Measurements from ENCODE around the gene PER1. TPM values are rescaled to one million over a fixed set of nuclear protein-coding genes. Genes with fewer than 3 reads are reported as not detected.

Gene PER1
- total RNA-seq, 2 experiments from 2014 or later, result 35.0 to 38.1 TPM

DNA sequence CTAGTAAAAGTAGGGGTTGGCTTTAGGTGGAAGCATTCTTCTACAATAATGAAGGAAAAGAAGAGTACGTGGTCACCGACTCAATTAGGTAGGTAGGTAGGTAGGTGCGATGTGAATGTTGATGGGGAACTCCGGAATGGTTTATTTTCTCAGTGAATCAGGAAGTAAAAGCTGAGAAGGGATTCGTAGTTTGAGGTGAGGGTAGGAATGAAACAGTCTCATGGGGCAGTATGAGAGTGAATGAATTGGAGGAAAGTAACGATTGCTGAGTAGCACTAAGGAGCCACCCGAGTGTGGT, 13.9 kb downstream of the PER1 start:
- peaks cover 4% of the 10 kb centered on the region for H3K27me3 Mint-ChIP-seq (ENCODE audit: low read depth)
- CTCF ChIA-PET, result interaction anchor here (0.6 to 8.3 kb wide), 25 partner anchors 8 to 162 kb away, joined by 3 to 165 read pairs (median 6); partner anchors contain the start of genes ALOXE3, CTC1, HES7 and PER1
- peaks cover 27% of the 10 kb centered on the region for H3K36me3 Mint-ChIP-seq (ENCODE audit: low read depth)
- H3K27ac Mint-ChIP-seq, result no peak overlapping the region
- POLR2A ChIA-PET, result interaction anchor here (1.1 to 6.2 kb wide), 9 partner anchors 12 to 109 kb away, joined by 3 to 66 read pairs (median 10); partner anchors contain the start of genes CTC1 and PFAS
- H3K4me1 Mint-ChIP-seq (ENCODE audit: low read depth), result peaks cover 5% of the 10 kb centered on the region
- ATAC-seq (no peak), DNase-seq (no peak)
- H3K9me3 Mint-ChIP-seq (ENCODE audit: insufficient read depth), result no peaks in the 10 kb centered on the region
- no peak overlapping the region for H3K4me3 Mint-ChIP-seq

DNA sequence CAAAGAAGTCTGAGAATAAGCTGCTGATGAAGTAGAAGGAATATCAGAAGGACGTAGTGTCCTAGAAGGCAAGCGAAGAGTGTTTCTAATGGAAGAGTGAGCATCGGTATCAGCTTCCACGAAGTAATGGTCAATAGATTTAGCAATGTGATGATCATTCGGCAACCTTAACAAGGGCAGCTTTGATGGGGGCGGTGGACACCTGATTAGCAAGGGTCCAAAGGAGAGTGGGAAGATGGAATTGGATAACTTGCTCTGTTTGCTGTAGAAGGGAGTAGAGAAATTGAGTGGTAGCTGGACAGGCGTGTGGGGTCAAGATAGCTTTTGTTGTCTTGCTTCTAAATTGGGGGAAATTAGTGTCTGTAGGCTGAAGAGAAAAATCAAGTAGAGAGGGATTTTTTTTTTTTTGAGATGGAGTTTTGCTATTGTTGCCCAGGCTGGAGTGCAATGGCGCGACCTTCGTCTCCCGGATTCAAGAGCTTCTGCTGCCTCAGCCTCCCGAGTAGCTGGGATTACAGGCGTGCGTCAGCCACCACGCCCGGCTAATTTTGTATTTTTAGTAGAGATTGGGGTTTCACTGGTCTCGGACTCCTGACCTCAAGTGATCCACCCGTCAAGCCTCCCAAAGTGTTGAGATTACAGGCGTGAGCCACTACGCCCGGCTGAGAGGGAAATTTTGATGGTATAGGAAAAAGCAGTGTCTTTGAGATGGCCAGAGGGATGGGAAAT, 14.4 kb downstream of the PER1 start:
- Mint-ChIP-seq H3K27ac (no peak overlapping the region), H3K4me1 (ENCODE audit: low read depth) (peaks cover 5% of the 10 kb centered on the region), H3K9me3 (ENCODE audit: insufficient read depth) (no peaks in the 10 kb centered on the region), H3K27me3 (ENCODE audit: low read depth) (peaks cover 4% of the 10 kb centered on the region), H3K4me3 (no peak overlapping the region), H3K36me3 (ENCODE audit: low read depth) (peaks cover 26% of the 10 kb centered on the region)
- POLR2A ChIA-PET, result interaction anchor here (0.6 to 6.2 kb wide), 11 partner anchors 11 to 603 kb away, joined by 3 to 66 read pairs (median 7); partner anchors contain the start of genes CTC1, HES7 and PFAS
- DNase-seq, result no peak
- ATAC-seq, result no peak
- CTCF ChIA-PET, result interaction anchor here (0.6 to 8.3 kb wide), 22 partner anchors 10 to 163 kb away, joined by 3 to 165 read pairs (median 6); partner anchors contain the start of genes ALOXE3, CTC1, HES7 and PER1

DNA sequence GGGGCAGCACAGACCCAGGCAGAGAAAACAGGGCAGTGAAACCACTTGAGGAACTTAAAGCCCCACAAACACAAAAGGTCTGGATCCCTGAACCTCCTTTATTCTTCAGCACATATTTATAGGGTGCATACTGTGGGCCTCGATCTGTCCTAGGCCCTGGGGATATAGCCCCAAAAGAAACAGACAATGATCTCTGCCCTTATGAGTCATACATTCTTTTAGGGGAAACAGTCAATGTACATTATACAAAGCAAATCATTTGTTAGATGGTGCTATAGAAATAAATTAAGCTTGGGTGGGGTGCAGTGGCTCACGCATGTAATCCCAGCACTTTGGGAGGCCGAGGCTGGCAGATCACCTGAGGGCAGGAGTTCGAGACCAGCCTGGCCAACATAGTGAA, 18.3 kb downstream of the PER1 start:
- Mint-ChIP-seq H3K27me3 (ENCODE audit: low read depth) (peaks cover 10% of the 10 kb centered on the region), H3K9me3 (ENCODE audit: insufficient read depth) (no peaks in the 10 kb centered on the region), H3K27ac (no peak overlapping the region), H3K36me3 (ENCODE audit: low read depth) (no peaks in the 10 kb centered on the region), H3K4me3 (no peak overlapping the region), H3K4me1 (ENCODE audit: low read depth) (peaks cover 2% of the 10 kb centered on the region)
- ChIA-PET POLR2A (interaction anchor here (1.0 kb wide), 1 partner anchor 39 kb away, joined by 4 read pairs; no protein-coding TSS in a partner anchor), CTCF (interaction anchor here (0.9 to 8.3 kb wide), 4 partner anchors 14 to 40 kb away, joined by 3 to 165 read pairs (median 11); partner anchors contain the start of genes ALOXE3, PER1 and VAMP2)
- no peak for DNase-seq
- ATAC-seq, result no peak

DNA sequence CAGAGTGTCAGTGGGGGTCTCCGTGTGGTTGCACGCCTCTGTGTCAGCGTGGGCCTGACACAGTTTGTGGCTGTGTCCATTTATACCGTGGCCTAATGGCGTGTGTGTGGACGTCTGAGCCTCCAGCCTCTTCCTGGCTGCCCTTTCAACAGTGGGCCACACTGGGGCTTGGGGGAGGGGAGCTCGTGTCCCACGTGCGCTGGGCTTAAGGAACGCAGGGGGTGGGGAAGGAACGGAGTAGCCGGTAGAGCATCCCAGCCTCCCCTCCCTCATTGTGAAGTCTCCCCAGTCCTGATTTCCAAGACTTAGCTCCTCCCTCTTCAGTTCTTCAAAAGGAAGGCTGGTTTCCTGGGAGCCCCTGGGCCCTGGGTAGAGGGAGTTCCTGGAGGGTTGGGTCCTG, 18.8 kb downstream of the PER1 start:
- peaks cover 12% of the 10 kb centered on the region for H3K27me3 Mint-ChIP-seq (ENCODE audit: low read depth)
- ChIA-PET POLR2A (no interaction called here), CTCF (interaction anchor here (0.9 to 4.0 kb wide), 3 partner anchors 14 to 40 kb away, joined by 3 to 19 read pairs (median 3); partner anchors contain the start of gene ALOXE3)
- no peaks in the 10 kb centered on the region for H3K36me3 Mint-ChIP-seq (ENCODE audit: low read depth)
- ATAC-seq (no peak), DNase-seq (no peak)
- peaks cover 2% of the 10 kb centered on the region for H3K4me1 Mint-ChIP-seq (ENCODE audit: low read depth)
- no peak overlapping the region for H3K27ac Mint-ChIP-seq
- no peak overlapping the region for H3K4me3 Mint-ChIP-seq
- H3K9me3 Mint-ChIP-seq (ENCODE audit: insufficient read depth), result no peaks in the 10 kb centered on the region

DNA sequence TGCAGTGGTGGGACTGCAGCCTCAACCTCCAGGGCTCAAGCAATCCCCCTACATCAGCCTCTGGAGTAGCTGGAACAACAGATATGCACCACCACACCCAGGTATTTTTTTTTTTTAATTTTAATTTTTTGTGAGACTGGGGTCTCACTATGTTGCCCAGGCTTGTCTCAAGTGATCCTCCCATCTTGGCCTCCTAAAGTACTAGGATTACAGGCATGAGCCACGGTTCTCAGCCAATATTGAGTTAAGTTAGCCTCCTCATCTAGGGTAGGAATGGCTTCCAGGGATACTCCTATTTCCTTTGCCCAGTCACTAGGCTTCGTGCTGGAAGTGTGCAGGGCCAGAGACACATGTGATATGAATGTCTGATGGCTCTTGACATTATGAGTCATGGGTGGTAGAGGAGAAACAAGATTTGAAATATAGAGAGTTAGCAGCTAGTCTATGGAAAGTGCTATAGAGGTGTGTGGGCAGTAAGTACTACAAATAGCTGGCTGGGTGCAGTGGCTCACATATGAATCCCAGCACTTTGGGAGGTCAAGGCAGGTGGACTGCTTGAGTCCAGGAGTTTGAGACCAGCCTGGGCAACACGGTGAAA, 20.3 kb downstream of the PER1 start:
- H3K4me3 Mint-ChIP-seq, result no peak overlapping the region
- ChIA-PET CTCF (interaction anchor here (1.2 to 4.0 kb wide), 2 partner anchors 12 to 71 kb away, joined by 3 to 19 read pairs; partner anchors contain the start of gene ALOXE3), POLR2A (interaction anchor here (0.6 kb wide), 1 partner anchor 104 kb away, joined by 3 read pairs; no protein-coding TSS in a partner anchor)
- no peaks in the 10 kb centered on the region for H3K9me3 Mint-ChIP-seq (ENCODE audit: insufficient read depth)
- DNase-seq, result no peak
- H3K27me3 Mint-ChIP-seq (ENCODE audit: low read depth), result peaks cover 17% of the 10 kb centered on the region
- peaks cover 8% of the 10 kb centered on the region for H3K4me1 Mint-ChIP-seq (ENCODE audit: low read depth)
- no peak for ATAC-seq
- H3K27ac Mint-ChIP-seq, result no peak overlapping the region
- no peaks in the 10 kb centered on the region for H3K36me3 Mint-ChIP-seq (ENCODE audit: low read depth)

DNA sequence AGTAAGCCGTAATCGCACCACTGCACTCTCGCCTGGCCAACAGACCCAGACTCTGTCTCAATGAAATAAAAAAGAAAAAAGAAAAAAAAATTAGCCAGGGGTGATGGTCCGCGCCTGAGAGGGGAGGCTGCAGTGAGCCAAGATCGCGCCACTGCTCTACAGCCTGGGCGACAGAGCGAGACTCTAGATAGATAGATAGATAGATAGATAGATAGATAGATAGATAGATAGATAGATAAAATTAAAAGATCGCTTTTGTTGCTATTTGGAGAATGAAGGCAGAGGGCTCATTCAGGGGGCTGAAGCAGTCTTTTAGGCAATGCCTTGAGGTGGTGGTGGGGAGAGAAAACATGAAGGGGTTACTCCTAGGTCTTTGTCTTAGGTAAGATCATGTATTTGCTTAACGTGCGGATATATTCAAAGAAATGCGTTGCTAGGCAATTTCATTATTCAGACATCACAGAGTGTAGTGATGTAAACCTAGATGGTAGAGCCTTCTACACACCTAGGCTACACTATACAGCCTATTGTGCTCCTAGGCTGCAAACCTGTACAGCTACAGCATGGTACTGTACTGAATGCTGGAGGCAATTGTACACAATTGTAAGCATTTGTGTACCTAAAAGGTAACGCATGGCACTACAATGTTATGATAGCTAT, 23.9 kb downstream of the PER1 start:
- Mint-ChIP-seq H3K9me3 (ENCODE audit: insufficient read depth) (no peaks in the 10 kb centered on the region), H3K27me3 (ENCODE audit: low read depth) (peaks cover 36% of the 10 kb centered on the region), H3K36me3 (ENCODE audit: low read depth) (peaks cover 3% of the 10 kb centered on the region), H3K4me1 (ENCODE audit: low read depth) (peaks cover 39% of the 10 kb centered on the region), H3K27ac (no peak overlapping the region), H3K4me3 (no peak overlapping the region)
- DNase-seq (no peak), ATAC-seq (no peak)
- ChIA-PET POLR2A (interaction anchor here (1.4 to 2.4 kb wide), 3 partner anchors 10 to 34 kb away, joined by 3 to 10 read pairs (median 4); partner anchors contain the start of gene VAMP2), CTCF (interaction anchor here (1.3 to 2.7 kb wide), 3 partner anchors 10 to 30 kb away, joined by 4 to 19 read pairs (median 7); no protein-coding TSS in a partner anchor)

DNA sequence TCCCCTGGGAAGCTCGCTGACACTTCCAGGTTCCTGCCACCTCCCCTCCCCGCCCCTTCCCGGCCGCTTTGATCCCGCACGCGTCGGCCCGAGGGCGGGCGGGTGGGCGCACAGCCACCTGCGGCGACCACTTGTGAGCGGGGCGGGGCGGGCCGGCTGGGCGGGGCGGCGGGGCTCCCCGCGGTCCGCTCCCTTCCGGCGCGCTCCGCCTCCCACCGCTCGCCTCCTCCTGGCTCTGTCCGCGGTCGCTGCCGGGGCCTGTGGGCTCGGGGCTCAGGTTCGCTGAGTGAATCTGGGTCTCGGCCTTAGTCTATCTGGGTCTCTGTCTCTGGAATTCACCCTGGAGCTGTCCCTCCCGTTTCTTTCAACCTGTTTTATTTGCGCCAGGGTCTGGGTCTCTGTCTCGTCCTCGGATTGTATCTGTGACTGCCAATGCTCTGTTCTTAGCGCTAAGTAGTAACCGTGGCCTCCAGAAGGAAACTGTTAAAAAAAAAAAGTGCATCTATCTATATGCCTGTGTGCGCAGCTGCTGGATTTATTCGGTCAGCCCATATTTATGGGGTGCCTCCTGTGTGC, 25.6 kb downstream of the PER1 start:
- ChIA-PET POLR2A (interaction anchor here (0.8 to 2.4 kb wide), 6 partner anchors 12 to 441 kb away, joined by 3 to 15 read pairs (median 4); no protein-coding TSS in a partner anchor), CTCF (interaction anchor here (0.8 to 2.6 kb wide), 8 partner anchors 8 to 95 kb away, joined by 3 to 19 read pairs (median 4); partner anchors contain the start of gene ALOXE3)
- no peaks in the 10 kb centered on the region for H3K9me3 Mint-ChIP-seq (ENCODE audit: insufficient read depth)
- peaks cover 44% of the 10 kb centered on the region for H3K27me3 Mint-ChIP-seq (ENCODE audit: low read depth)
- ATAC-seq (peak; percentile 51), DNase-seq (peak; percentile 62)
- H3K4me1 Mint-ChIP-seq (ENCODE audit: low read depth), result peaks cover 48% of the 10 kb centered on the region
- peak overlapping the region; percentile 88 for H3K4me3 Mint-ChIP-seq
- H3K36me3 Mint-ChIP-seq (ENCODE audit: low read depth), result peaks cover 3% of the 10 kb centered on the region
- peak overlapping the region; percentile 88 for H3K27ac Mint-ChIP-seq

DNA sequence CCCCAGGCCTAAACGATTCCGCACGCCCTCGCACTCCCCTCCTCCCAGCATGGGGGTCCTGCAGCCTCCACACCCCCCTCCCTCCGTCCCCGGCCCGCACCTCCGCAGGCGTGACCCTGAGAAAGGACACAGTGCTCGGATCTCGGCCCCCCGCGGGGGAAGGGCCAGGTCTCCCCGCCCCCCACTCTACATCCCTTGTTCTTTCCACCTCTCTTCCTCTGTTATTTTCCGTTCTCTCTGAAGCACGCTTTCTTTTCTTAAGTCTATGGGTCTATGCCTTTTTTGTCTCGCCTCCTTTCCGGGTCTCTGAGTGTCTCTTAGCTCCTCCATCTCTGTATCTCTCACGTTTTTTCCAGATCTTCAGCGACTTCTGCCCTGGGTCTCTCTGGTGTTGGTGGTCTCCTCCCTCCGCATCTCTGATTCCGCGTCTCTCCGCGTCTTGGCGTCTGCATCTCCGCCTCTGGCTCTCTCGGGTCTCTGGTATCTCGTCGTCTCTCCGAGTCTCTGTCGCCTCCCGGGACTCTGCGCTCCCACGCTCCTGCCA, 26.2 kb downstream of the PER1 start:
- ChIA-PET POLR2A (interaction anchor here (0.6 to 2.4 kb wide), 5 partner anchors 12 to 440 kb away, joined by 3 to 10 read pairs (median 3); no protein-coding TSS in a partner anchor), CTCF (interaction anchor here (1.3 to 2.6 kb wide), 2 partner anchors 8 to 12 kb away, joined by 5 to 19 read pairs; partner anchors contain the start of gene ALOXE3)
- Mint-ChIP-seq H3K4me1 (ENCODE audit: low read depth) (peaks cover 50% of the 10 kb centered on the region), H3K4me3 (peak overlapping the region; percentile 88), H3K9me3 (ENCODE audit: insufficient read depth) (no peaks in the 10 kb centered on the region), H3K27ac (peak overlapping the region; percentile 88), H3K36me3 (ENCODE audit: low read depth) (peaks cover 3% of the 10 kb centered on the region), H3K27me3 (ENCODE audit: low read depth) (peaks cover 42% of the 10 kb centered on the region)
- ATAC-seq (no peak), DNase-seq (peak; percentile 41)

DNA sequence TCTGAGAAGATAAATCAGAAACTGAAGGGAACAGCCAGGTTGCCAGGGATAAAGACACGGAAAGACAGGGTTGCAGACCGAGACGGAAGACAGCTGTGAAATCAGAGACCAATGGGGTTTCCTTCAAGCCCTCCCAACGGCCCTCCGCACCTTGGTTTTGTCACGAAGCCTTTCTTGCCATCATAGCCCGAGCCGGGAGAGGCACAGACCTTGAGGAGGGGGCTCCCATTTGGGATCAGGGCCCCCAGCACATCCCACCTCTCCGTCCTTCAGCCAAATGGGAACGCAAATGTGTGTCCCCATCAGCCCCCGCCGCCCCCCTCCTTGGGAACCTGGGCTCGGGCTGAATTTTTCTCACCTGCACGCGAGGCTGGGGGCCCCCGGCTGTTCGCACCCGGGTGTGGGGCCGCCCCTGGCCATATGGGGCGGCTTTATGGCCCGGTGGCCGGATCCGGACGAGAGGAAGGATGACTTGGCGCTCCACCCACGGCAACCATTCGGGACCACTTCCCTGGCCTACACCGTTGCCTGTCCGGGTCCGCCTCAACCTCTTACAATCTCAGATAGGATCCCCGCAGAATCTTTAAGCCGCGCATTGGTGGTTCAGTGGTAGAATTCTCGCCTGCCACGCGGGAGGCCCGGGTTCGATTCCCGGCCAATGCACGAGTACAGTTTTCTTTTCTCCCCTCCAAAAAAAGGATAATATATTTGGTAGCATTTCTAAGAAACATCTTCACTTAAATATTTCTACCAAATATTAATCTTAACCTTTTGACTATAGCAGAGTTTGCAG, 26.9 kb downstream of the PER1 start:
- peak overlapping the region; percentile 88 for H3K4me3 Mint-ChIP-seq
- no peaks in the 10 kb centered on the region for H3K9me3 Mint-ChIP-seq (ENCODE audit: insufficient read depth)
- H3K27ac Mint-ChIP-seq, result peak overlapping the region; percentile 88
- ChIA-PET CTCF (interaction anchor here (1.0 to 4.3 kb wide), 5 partner anchors 13 to 64 kb away, joined by 3 to 32 read pairs (median 7); no protein-coding TSS in a partner anchor), POLR2A (interaction anchor here (0.6 to 4.3 kb wide), 6 partner anchors 13 to 98 kb away, joined by 3 to 52 read pairs (median 7); no protein-coding TSS in a partner anchor)
- H3K4me1 Mint-ChIP-seq (ENCODE audit: low read depth), result peaks cover 57% of the 10 kb centered on the region
- H3K36me3 Mint-ChIP-seq (ENCODE audit: low read depth), result peaks cover 5% of the 10 kb centered on the region
- ATAC-seq, result peak; percentile 35
- DNase-seq, result peak; percentile 90
- H3K27me3 Mint-ChIP-seq (ENCODE audit: low read depth), result peaks cover 44% of the 10 kb centered on the region

Measured in activated CD8-positive, alpha-beta T cell treated with anti-CD3 and anti-CD28 coated beads, Interleukin-2, amount 10 ng/mL, durations not matched to agents 7 days and 5 days (primary cell).